Mucosa of descending colon (tissue), 3 donors: ENCODE measurements around the gene SUCLG2. TPM values are rescaled to one million over a fixed set of nuclear protein-coding genes. Genes with fewer than 3 reads are reported as not detected.

Experiments
- ATAC-seq: fragments of 200-7000 bp; cut with Tn5 transposase; one replicate; pipeline ENCODE4 v1.9.1; 2020; ENCODE audit warnings: mild to moderate bottlenecking, moderate library complexity
- DNase-seq, 3 donors: peaks; one replicate each; pipeline ENCODE4 v3.0.0-alpha.2; 2020
- H3K36me3 ChIP-seq: fragments of 200-600 bp; one replicate; pipeline ENCODE4 v1.8.0; 2021; ENCODE audit warnings: low read depth, mild to moderate bottlenecking
- H3K4me1 ChIP-seq: fragments of 200-600 bp; one replicate; pipeline ENCODE4 v1.8.0; 2021; ENCODE audit warnings: low read depth, mild to moderate bottlenecking
- H3K4me3 ChIP-seq: fragments of 200-600 bp; one replicate; pipeline ENCODE4 v1.8.0; 2021; ENCODE audit warnings: mild to moderate bottlenecking
- H3K9me3 ChIP-seq: fragments of 200-600 bp; one replicate; pipeline ENCODE4 v1.8.0; 2021; ENCODE audit warnings: mild to moderate bottlenecking
- CTCF ChIP-seq: fragments of 200-600 bp; IDR thresholded peaks from one replicate; pipeline ENCODE4 v1.8.0; 2022; ENCODE audit warnings: antibody characterized with exemption, mild to moderate bottlenecking
- intact Hi-C, 2 donors: fragments of 100-400 bp; cut with DNase I in 1 of 2; cut with micrococcal nuclease in 1 of 2; formaldehyde crosslinking; loops; one replicate each; pipeline versions ENCODE4 v1.11.0 to v1.11.1; 2022; cut with DNase I, micrococcal nuclease
- total RNA-seq, 3 donors: library from RNA; stranded (reverse); fragmentation: NEBNext Ultra II Directional in 2 of 3; extraction: Animal tissue kit (Norgen Biotek cat#: 25700) in 2 of 3; gene quantifications; one replicate each; pipeline versions ENCODE4 v1.2.1 to v1.2.4, GENCODE V29; 2021 to 2023
- donor health status: DM: no; HTN: no; CAD: no; lungs with moderate emphysema.
- donor health status: DM: no; HTN: no; CAD: no.
- donor health status: DM: no; HTN: yes; CAD: no.

The SUCLG2 gene
- total RNA-seq, 3 donors from 2014 or later = 136 to 238 (median 153) TPM

GRCh38 chr3:67656614-67657013 is 2.2 kb upstream of the SUCLG2 start:
- no peak for TF ChIP-seq CTCF
- intact Hi-C loops = no loop called here
- DNase-seq (no peak), ATAC-seq (no peak)
- Histone ChIP-seq H3K36me3 (no peaks in the 10 kb centered on the region), H3K9me3 (no peaks in the 10 kb centered on the region), H3K4me1 (peaks cover 16% of the 10 kb centered on the region), H3K4me3 (no peak overlapping the region)

- intact Hi-C loops = no loop called here
- no peak for TF ChIP-seq CTCF
- Histone ChIP-seq H3K4me1 (peaks cover 22% of the 10 kb centered on the region), H3K36me3 (no peaks in the 10 kb centered on the region), H3K4me3 (no peak overlapping the region), H3K9me3 (no peaks in the 10 kb centered on the region)
- ATAC-seq = peak; percentile 15
- DNase-seq = peak; percentile 50 to 78 (median 64)
Measured at GRCh38 chr3:67655364-67656121, 1.1 kb upstream of the SUCLG2 start.

GRCh38 chr3:67654844-67655177 is 399 bp upstream of the SUCLG2 start:
- H3K36me3 ChIP-seq = no peaks in the 10 kb centered on the region
- ATAC-seq (peak; percentile 40), DNase-seq (no peak)
- no peak for TF ChIP-seq CTCF
- intact Hi-C loops = no loop called here
- peaks cover 27% of the 10 kb centered on the region for H3K4me1 ChIP-seq
- H3K4me3 ChIP-seq = peak overlapping the region; percentile 98
- no peaks in the 10 kb centered on the region for H3K9me3 ChIP-seq

- Histone ChIP-seq H3K36me3 (no peaks in the 10 kb centered on the region), H3K4me3 (peak overlapping the region; percentile 98), H3K9me3 (no peaks in the 10 kb centered on the region), H3K4me1 (peaks cover 38% of the 10 kb centered on the region)
- ATAC-seq (peak; percentile 33), DNase-seq (no peak)
- intact Hi-C loops = no loop called here
- TF ChIP-seq CTCF = no peak
Measured at GRCh38 chr3:67653425-67654098, 850 bp downstream of the SUCLG2 start.

- intact Hi-C loops = no loop called here
- Histone ChIP-seq H3K36me3 (no peaks in the 10 kb centered on the region), H3K4me3 (no peak overlapping the region), H3K9me3 (no peaks in the 10 kb centered on the region), H3K4me1 (peaks cover 52% of the 10 kb centered on the region)
- DNase-seq (peak in 1 of 3 donors; percentile 51), ATAC-seq (peak; percentile 13)
- TF ChIP-seq CTCF = no peak
Measured at GRCh38 chr3:67650084-67650483, 4.3 kb downstream of the SUCLG2 start.
